HepG2 (cell line): ENCODE results near the gene CAMTA1.

Source experiments
- AGO2 ChIP-seq: fragments of 200-400 bp; formaldehyde crosslinking; optimal IDR thresholded peaks from 2 replicates; pipeline ENCODE3; 2017; ENCODE audit warnings: mild to moderate bottlenecking, low read depth, low read length, moderate library complexity
- CREBL2 ChIP-seq: sonication (generic); formaldehyde crosslinking; IDR thresholded peaks from 2 replicates; pipeline ENCODE4 v1.8.1; 2023; ENCODE audit warnings: missing genetic modification reagents, mild to moderate bottlenecking, borderline replicate concordance
- CTCF ChIP-seq: sonication (generic); formaldehyde crosslinking; IDR thresholded peaks from 2 replicates; pipeline ENCODE4 v1.5.0; 2020; ENCODE audit warnings: mild to moderate bottlenecking, missing genetic modification reagents, moderate library complexity
- EZH2 ChIP-seq: conservative IDR thresholded peaks from 2 replicates; pipeline ENCODE4 v1.6.1; 2012; ENCODE audit warnings: mild to moderate bottlenecking, low read depth, low read length, moderate library complexity
- MED1 ChIP-seq: sonication (generic); formaldehyde crosslinking; IDR thresholded peaks from 2 replicates; pipeline ENCODE4 v1.4.0; 2020; ENCODE audit warnings: missing genetic modification reagents
- MXI1 ChIP-seq: IDR thresholded peaks from 3 replicates; pipeline ENCODE4 v1.6.1; 2012; ENCODE audit warnings: low read depth, low read length, inconsistent platforms, borderline replicate concordance
- PLSCR1 ChIP-seq: sonication (generic); formaldehyde crosslinking; IDR thresholded peaks from 2 replicates; pipeline ENCODE4 v1.5.0; 2020; ENCODE audit warnings: missing genetic modification reagents, mild to moderate bottlenecking, borderline replicate concordance
- POLR2AphosphoS5 ChIP-seq: IDR thresholded peaks from 2 replicates; pipeline ENCODE4 v1.6.1; 2012; ENCODE audit warnings: low read depth, low read length
- ZBTB49 ChIP-seq: sonication (generic); formaldehyde crosslinking; IDR thresholded peaks from 2 replicates; pipeline ENCODE4 v1.4.0; 2020; ENCODE audit warnings: missing genetic modification reagents, borderline replicate concordance
- ZFP62 ChIP-seq: sonication (generic); formaldehyde crosslinking; IDR thresholded peaks from 2 replicates; pipeline ENCODE4 v1.4.0; 2020; ENCODE audit warnings: missing genetic modification reagents
- ZNF292 ChIP-seq: sonication (generic); formaldehyde crosslinking; IDR thresholded peaks from 2 replicates; pipeline ENCODE4 v1.8.1; 2022; ENCODE audit warnings: mild to moderate bottlenecking, low read depth, missing genetic modification reagents, borderline replicate concordance

GRCh38 chr1:6922096-6922931, 137.1 kb downstream of the CAMTA1 start:
- TF ChIP-seq ZBTB49 (CRISPR knock-in tag) (no peak), EZH2 (no peak), CTCF (CRISPR knock-in tag) (no peak), PLSCR1 (CRISPR knock-in tag) (no peak), MXI1 (no peak), POLR2AphosphoS5 (no peak), ZFP62 (CRISPR knock-in tag) (no peak), MED1 (no peak), ZNF292 (CRISPR knock-in tag) (no peak), CREBL2 (no peak), AGO2 (no peak)
